DOHH2 (cell line): ENCODE measurements around the gene JAK1.

Source experiments
- H3F3A ChIP-seq: fragments of 200-600 bp; sonication (generic), shearing (Covaris generic); 2 replicates; pipeline ENCODE4 v1.6.0; 2016; ENCODE audit warnings: antibody characterized with exemption, mild to moderate bottlenecking; ENCODE audit not compliant: control insufficient read depth, insufficient read depth
- H3K27ac ChIP-seq: fragments of 200-600 bp; sonication (generic); 2 replicates; pipeline ENCODE4 v1.5.1; 2014; ENCODE audit warnings: low read depth, mild to moderate bottlenecking, low read length, moderate library complexity
- H3K27me3 ChIP-seq: fragments of 200-600 bp; sonication (generic); 2 replicates; pipeline ENCODE4 v1.6.1; 2014; ENCODE audit warnings: mild to moderate bottlenecking, low read length, mixed read lengths; ENCODE audit not compliant: control insufficient read depth
- H3K36me3 ChIP-seq: fragments of 200-600 bp; sonication (generic); 2 replicates; pipeline ENCODE4 v1.6.1; 2014; ENCODE audit warnings: mild to moderate bottlenecking, low read length, moderate library complexity, mixed read lengths; ENCODE audit not compliant: control insufficient read depth
- H3K4me1 ChIP-seq: fragments of 200-600 bp; sonication (generic); 2 replicates; pipeline ENCODE4 v1.6.1; 2014; ENCODE audit warnings: mild to moderate bottlenecking, low read length, mixed read lengths; ENCODE audit not compliant: control insufficient read depth
- H3K4me2 ChIP-seq: fragments of 200-600 bp; sonication (generic); 2 replicates; pipeline ENCODE4 v1.6.0; 2014; ENCODE audit warnings: mild to moderate bottlenecking, low read length, moderate library complexity
- H3K4me3 ChIP-seq: fragments of 200-600 bp; sonication (generic); 2 replicates; pipeline ENCODE4 v1.5.1; 2014; ENCODE audit warnings: mild to moderate bottlenecking, low read length, mixed read lengths
- H3K79me2 ChIP-seq: fragments of 200-600 bp; sonication (generic); 2 replicates; pipeline ENCODE4 v1.6.1; 2014; ENCODE audit warnings: mild to moderate bottlenecking, low read length, mixed read lengths; ENCODE audit not compliant: control insufficient read depth
- H3K9me2 ChIP-seq: fragments of 200-600 bp; sonication (generic); replicated peaks from 2 replicates; pipeline ENCODE4 v1.6.1; 2014; ENCODE audit warnings: mild to moderate bottlenecking, low read length, mixed read lengths; ENCODE audit not compliant: control insufficient read depth
- H3K9me3 ChIP-seq: fragments of 200-600 bp; sonication (generic); 2 replicates; pipeline ENCODE4 v1.6.1; 2014; ENCODE audit warnings: antibody characterized with exemption, low read length, mixed read lengths; ENCODE audit not compliant: control insufficient read depth, insufficient read depth
- H4K20me1 ChIP-seq: fragments of 200-600 bp; sonication (generic); 2 replicates; pipeline ENCODE4 v1.6.0; 2014; ENCODE audit warnings: low read depth, mild to moderate bottlenecking, antibody characterized with exemption, low read length, moderate library complexity; ENCODE audit not compliant: control insufficient read depth, insufficient read depth
- CTCF ChIP-seq: fragments of 200-600 bp; sonication (generic); IDR thresholded peaks from one replicate; pipeline ENCODE4 v1.5.1; 2014; ENCODE audit warnings: antibody characterized with exemption, mild to moderate bottlenecking, low read depth, low read length; ENCODE audit not compliant: poor library complexity, severe bottlenecking
- EZH2phosphoT487 ChIP-seq: fragments of 200-600 bp; sonication (generic); IDR thresholded peaks from 2 replicates; pipeline ENCODE4 v1.6.1; 2017; ENCODE audit warnings: borderline replicate concordance, mild to moderate bottlenecking, antibody characterized with exemption, low read length, moderate library complexity, mixed read lengths

The JAK1 gene

DNA sequence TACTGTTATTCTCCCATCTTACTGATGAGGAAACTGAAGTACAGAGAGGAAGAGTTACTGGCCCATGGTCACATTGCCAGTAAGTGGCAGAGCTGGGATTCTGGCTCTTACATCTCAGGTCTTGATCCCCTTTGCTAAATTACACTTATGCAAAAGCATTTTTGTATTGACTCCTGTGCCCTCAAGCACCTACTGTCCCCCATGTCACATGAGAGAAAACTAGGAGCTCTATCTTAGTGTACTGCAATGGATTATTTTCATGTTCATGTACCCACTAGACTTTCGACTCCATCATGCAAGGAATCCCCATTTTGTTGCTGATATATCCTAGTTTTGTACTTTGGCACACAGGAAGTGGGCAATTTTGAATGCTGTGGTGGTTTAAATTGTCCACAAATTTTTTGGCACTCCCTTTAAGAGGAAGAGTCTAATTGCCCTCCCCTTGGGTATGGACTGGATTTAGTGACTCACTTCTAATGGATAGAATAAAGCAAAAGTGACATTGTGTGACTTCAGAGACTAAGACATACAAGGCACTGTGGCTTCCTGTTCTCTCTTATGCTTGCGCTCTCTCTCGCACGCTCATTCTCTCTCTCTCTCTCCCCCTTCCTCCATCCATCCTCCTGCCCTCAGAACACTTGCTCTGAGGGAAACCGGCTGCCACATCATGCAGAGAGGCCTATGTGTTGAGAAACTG lies 43.5 kb upstream of the JAK1 start:
- no peaks in the 10 kb centered on the region for H4K20me1 ChIP-seq
- H3K36me3 ChIP-seq: no peaks in the 10 kb centered on the region
- peaks cover 14% of the 10 kb centered on the region for H3K4me1 ChIP-seq
- no peaks in the 10 kb centered on the region for H3K79me2 ChIP-seq
- TF ChIP-seq EZH2phosphoT487: no peak
- TF ChIP-seq CTCF: no peak
- H3K4me3 ChIP-seq: no peak overlapping the region
- H3K27ac ChIP-seq: no peak overlapping the region
- no peak overlapping the region for H3K4me2 ChIP-seq
- H3K27me3 ChIP-seq: peaks cover 14% of the 10 kb centered on the region; the same call in 1 of the 2 replicates
- H3K9me2 ChIP-seq: no peaks in the 10 kb centered on the region
- H3K9me3 ChIP-seq: no peaks in the 10 kb centered on the region
- H3F3A ChIP-seq: no peaks in the 10 kb centered on the region

GRCh38 chr1:65009176-65009575 lies 42.8 kb upstream of the JAK1 start:
- Histone ChIP-seq H3K9me2 (no peaks in the 10 kb centered on the region), H3K27ac (no peak overlapping the region), H3K4me3 (no peak overlapping the region), H3K36me3 (no peaks in the 10 kb centered on the region), H3F3A (no peaks in the 10 kb centered on the region), H3K4me1 (peaks cover 14% of the 10 kb centered on the region), H3K4me2 (no peak overlapping the region), H4K20me1 (no peaks in the 10 kb centered on the region), H3K79me2 (no peaks in the 10 kb centered on the region), H3K27me3 (peaks cover 20% of the 10 kb centered on the region), H3K9me3 (no peaks in the 10 kb centered on the region)
- TF ChIP-seq CTCF (no peak), EZH2phosphoT487 (no peak)

- Histone ChIP-seq H3F3A (no peaks in the 10 kb centered on the region), H3K9me3 (no peaks in the 10 kb centered on the region), H3K4me2 (no peak overlapping the region), H3K4me1 (peaks cover 32% of the 10 kb centered on the region), H3K36me3 (no peaks in the 10 kb centered on the region), H4K20me1 (no peaks in the 10 kb centered on the region; the same call in 1 of the 2 replicates), H3K27ac (no peak overlapping the region), H3K4me3 (no peak overlapping the region), H3K79me2 (no peaks in the 10 kb centered on the region), H3K9me2 (no peaks in the 10 kb centered on the region), H3K27me3 (peaks cover 44% of the 10 kb centered on the region)
- TF ChIP-seq EZH2phosphoT487 (no peak), CTCF (no peak)
Measured at GRCh38 chr1:65006806-65007205, 40.5 kb upstream of the JAK1 start.
